ENCODE measurements around the gene IL6R.

DNA sequence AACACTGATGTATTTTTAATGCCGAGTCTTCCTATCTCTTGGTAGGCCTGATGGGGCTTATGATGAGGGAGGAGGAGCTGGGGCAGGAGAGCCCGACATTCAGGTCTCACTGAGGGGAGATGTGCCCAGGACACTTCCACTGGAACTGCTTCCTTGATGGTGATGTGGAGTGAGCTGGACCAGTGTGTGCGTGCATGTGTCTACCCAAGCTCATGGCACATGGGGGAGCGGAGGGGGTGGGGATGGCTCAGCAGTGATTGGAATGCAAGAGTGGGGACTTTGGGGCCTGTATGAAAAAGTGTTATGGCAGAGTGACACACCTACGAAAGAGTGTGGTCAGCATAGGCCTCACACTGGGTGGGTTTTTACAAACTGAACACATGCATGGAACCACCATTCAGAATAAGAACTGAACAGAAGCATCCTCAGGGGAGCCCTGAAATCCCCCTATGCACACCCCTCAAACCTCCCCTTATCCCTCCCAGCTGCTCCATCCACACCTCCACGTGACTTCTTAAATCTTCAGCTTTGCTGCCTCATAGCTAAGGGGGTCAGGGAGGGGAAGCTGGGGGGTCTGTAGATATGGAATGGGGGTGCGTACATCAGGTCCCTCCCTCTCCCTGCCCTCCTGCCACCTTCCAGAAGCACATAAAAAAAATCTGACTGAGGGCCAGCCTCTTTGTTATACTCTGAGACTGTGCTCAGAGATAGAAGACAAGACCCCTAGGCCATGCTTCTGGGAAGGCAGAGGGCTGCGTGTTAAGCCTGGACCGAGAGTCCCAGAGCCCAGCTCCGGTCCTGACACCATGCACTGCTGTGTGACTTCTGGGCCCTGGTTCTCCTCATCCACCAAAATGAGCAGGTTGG, 11.6 kb downstream of the IL6R start:
- TF ChIP-seq CTCF (conservative IDR thresholded peaks at IDR 0.05) (no peak), ZFX (IDR thresholded peaks at IDR 0.05) (no peak)
